ENCODE data around the gene ACTMAP. TPM values are rescaled to one million over a fixed set of nuclear protein-coding genes. Genes with fewer than 3 reads are reported as not detected.

ACTMAP gene, protein sequence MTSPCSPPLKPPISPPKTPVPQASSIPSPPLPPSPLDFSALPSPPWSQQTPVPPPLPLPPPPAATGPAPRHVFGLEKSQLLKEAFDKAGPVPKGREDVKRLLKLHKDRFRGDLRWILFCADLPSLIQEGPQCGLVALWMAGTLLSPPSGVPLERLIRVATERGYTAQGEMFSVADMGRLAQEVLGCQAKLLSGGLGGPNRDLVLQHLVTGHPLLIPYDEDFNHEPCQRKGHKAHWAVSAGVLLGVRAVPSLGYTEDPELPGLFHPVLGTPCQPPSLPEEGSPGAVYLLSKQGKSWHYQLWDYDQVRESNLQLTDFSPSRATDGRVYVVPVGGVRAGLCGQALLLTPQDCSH
- total RNA-seq = 4.8 TPM

DNA sequence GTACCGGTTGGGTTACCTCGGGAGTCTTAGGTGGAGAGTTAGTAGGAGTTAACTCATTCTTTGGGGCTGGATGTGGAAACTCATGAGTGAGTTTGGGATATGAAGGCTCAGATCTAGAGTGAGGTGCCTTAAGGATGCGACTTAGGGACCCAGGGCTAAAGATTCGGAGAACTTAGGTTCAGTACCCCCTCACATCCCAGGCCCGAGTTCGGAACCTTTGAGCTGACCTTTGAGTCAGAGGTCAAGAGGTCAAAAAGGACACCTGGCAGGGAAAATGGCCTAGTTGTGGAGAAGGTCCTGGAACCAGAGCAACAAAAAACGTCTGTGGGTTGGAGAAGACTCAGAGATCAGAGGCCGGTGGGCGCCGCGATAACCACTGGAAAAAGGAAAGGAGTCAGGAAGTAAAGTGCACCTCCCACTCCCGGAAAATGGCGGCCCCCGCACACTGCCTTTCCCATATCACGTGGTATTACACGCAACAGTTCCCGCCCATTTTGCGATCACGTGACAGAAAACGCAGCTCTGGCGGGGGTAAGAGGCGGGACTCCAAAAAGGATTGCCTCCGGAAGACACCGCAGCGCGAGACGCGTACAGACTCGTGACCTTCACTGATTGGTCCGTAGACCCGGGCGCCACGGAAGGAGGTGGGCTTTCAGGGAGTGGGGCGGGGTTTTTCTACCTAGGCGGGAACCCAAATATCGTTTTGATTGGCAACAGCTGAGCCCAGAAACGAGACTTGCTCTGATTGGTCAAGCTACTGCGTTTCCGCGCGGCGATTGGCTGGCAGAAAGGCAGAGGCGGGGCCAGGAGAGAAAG lies at the start of gene ACTMAP:
TSS of gene ACTMAP (minus strand) at position 420 of the 816 bp plus-strand sequence. CDS start 674 bp downstream, outside the sequence.

DNA sequence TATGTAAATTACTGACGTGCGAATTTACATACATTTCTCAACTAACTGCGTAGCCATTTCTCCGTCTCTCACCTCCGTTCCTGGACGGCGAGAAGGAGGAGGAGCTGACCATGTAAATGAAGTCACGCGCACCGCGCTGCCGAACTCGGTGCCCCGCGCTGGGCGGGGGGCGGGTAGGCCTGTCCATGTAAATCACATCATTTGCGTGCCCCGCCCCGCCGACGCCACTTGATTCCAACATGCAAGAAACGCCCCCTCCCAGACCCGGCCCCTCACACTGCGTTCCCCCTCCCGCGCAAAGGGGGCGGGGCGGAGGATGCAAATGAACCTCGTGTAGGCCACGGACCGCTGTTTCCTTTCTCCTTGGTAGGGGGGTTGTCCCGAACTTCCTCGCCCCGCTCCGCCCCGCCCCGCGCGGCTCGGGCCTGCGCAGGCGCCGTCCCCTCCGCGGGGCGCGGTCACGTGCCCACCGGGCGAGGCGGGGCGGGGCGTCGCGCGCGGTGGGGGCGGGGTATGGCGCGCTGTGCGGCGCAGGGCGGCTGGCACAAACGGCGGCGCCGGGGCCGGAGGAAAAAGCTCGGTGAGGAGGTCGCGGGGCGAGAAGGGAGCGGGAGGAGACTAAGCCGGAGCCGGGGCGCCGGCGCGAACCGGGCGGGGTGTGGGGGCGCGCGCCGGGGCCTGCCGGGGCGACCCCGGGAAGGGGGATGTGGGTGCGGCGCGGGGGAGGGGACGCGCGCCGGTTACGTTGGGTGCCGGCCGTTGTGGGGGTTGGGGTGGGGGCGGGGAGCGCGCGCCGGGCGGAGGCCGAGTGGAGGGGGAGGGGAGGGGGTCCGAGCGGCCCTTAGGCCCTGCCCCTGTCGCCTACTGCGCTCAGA lies 48.6 kb upstream of the ACTMAP start, which contains the start of gene EGLN2:
TSS of gene EGLN2 (plus strand) at position 509 of the 875 bp plus-strand sequence. CDS start 1,382 bp downstream, outside the sequence.

DNA sequence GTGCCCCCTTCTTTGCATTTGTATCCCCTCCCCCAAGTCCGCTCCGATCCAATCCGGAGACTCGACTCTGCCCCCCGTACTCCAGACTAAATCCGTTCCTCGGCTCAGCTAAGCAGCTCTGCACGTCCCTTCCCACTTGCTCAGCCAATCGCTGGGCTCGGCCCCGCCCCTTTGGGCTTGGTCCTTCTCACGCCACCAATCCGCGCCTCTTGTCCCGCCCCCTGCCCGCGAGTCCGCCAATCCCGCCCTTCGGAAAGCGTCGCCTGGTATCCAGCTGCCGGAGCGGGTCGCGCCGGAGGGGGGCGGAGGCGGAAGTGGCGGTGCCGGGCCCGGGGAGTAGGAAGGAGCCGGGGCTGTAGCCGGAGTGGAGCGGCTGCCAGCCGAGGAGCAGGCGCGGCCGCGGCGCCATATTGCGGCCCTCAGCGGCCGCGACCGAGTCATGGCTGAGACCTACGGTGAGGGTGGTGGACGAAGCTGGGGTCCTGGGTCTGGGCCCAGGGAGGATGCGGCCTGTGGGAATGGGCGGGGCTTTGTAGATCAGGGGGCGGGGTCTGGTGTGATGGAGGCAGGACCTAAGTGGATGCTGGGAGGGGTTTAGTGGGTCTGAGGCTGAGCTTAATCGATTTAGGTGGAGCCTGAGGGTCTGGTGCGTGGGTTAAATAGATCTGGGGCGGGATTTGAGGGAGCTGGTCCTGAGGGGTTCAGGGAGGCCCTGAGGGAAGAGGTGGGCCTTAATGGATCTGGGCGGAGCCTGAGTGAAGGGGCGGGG lies 27.8 kb upstream of the ACTMAP start, which contains the start of gene RAB4B:
TSS of gene RAB4B (plus strand) at position 311 of the 769 bp plus-strand sequence. CDS start at position 440, 129 bp downstream.

DNA sequence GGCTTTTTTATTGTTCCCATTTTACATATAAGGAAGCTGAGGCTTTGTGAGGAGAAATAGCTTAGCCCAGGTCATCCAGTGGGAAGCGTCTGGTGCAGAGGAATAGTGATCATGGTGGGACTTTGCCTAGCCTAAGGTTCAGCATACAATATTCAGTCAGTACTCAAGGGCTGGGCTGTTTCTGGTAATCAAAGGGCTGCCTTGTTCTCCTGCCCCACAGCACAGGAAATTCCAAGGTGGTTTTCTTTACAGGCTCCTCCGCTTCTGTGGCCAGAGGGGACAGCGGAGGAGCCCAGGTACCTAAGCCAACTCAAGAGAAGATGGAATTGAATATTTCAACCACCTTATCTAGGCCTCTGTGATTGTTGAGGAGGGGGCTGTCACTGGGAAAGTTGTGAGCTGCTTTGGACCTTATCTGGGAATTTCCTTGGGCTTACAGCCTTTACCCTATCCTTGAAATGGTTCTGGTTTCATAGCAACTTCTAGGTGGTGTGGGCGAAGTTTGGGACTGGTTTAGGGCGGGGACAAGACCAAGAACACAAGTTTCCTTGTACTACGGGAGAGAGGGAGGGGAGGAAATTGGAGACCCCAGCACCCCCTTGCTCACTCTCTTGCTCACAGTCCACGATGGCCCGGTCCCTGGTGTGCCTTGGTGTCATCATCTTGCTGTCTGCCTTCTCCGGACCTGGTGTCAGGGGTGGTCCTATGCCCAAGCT lies 24.8 kb upstream of the ACTMAP start, which contains the start of gene MIA:
TSS of gene MIA (plus strand) at position 606 of the 716 bp plus-strand sequence. CDS start at position 628, 22 bp downstream.

DNA sequence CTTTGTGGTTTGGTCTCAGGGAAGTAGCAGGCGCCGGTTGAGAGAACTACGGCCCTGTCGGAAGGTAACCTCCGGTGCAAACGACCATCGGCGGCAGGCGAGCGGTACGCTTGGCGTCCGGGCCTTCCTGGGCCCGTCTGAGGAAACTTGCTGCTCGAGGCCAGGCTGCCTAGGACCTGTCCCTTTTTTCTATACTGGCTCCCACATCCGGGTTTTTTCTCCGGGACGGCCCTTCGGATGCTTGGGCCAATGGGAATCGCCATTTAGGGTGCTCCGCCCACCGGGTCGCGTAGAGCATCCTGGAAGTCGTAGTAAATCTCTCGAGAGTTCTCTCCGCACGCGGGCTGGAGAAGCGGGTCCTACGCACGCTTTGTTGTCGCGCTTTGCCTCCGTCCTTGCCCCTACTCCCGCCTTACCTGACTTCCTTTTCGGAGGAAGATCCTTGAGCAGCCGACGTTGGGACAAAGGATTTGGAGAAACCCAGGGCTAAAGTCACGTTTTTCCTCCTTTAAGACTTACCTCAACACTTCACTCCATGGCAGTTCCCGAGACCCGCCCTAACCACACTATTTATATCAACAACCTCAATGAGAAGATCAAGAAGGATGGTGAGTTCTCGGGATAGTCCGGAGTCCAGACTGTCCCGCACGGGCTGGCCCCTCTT lies 729 bp upstream of the ACTMAP start, which contains the start of gene SNRPA:
TSS of gene SNRPA (plus strand) at position 330 of the 664 bp plus-strand sequence. CDS start at position 536, 206 bp downstream.

DNA sequence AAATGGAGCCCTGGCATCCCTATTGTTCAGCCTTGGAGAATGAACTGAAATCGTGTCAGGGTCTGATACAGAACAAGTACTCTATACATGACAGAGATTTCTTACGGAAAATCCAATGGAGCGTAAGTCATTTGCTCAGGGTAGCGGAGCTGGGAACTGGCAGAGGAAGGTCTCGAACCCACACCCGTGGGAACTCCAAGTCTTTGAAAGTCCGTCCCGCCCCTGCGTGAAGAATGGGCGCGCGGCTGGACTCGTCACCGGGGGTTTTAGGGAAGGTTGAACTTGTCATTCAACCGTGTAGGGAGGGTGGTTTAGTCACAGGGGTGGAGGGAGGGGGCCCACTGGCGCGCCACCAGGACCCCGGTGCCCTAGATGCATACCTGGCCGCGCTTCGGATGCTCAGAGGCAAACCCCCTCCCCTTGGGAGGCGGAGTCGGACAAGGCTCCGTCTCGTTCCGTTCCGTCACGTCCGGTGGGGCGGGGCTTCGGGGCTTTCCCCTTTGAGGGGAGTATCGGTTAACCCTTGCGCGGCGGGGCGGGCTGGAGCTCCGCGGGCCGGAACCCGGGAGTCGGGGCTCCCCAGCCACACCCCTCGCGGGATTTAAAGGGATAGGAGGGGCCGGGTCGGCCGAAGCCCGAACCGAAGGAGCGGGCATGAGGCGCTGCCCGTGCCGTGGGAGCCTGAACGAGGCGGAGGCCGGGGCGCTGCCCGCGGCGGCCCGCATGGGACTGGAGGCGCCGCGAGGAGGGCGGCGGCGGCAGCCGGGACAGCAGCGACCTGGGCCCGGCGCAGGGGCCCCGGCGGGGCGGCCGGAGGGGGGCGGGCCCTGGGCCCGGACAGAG lies 33.6 kb downstream of the ACTMAP start, which contains the start of the genes COQ8B and ITPKC:
TSS of gene COQ8B (minus strand) at position 405 of the 843 bp plus-strand sequence. CDS start 2,254 bp downstream, outside the sequence.
TSS of gene ITPKC (plus strand) at position 631 of the 843 bp plus-strand sequence. CDS start at position 655, 24 bp downstream.

Small RNA genes within 50 kb of the gene (small RNA-seq; reads per million reads assigned to genes)
- gene RNU6-195P (ENCODE audit: low replicate concordance) = not detected

Other genes with a start within 250 kb of the ACTMAP start
- 25.3 TPM for gene SHKBP1, start 173.6 kb downstream of the ACTMAP start, total RNA-seq
- gene LTBP4, start 149.1 kb downstream of the ACTMAP start, total RNA-seq = 293 TPM
- gene NUMBL, start 59.8 kb downstream of the ACTMAP start, total RNA-seq = 22.0 TPM
- gene COQ8B, start 33.6 kb downstream of the ACTMAP start, total RNA-seq = 42.6 TPM
- 21.0 TPM for gene ITPKC, start 33.4 kb downstream of the ACTMAP start, total RNA-seq
- gene SNRPA, start 726 bp upstream of the ACTMAP start, total RNA-seq = 59.4 TPM
- gene MIA, start 25.0 kb upstream of the ACTMAP start, total RNA-seq = 3.8 TPM
- gene RAB4B, start 27.8 kb upstream of the ACTMAP start, total RNA-seq = 10.6 TPM
- 63.2 TPM for gene EGLN2, start 48.7 kb upstream of the ACTMAP start, total RNA-seq
- not detected for gene CYP2A6, start 100.0 kb upstream of the ACTMAP start, total RNA-seq
- not detected for gene CYP2A7, start 131.8 kb upstream of the ACTMAP start, total RNA-seq
- gene CYP2B6, start 240.8 kb upstream of the ACTMAP start, total RNA-seq = 0.41 TPM

Data from metanephros (tissue), 2 donors.